Stimulated activated CD4-positive, alpha-beta T cell treated with anti-CD3 and anti-CD28 coated beads, Interleukin-12 subunit alpha, Interleukin-12 subunit beta, amount 100 ng/mL, for 48 hours (primary cell): ENCODE results near the gene WDR45.

ENCODE experiments used
- DNase-seq, 3 donors: peaks; one replicate each; pipeline ENCODE4 v3.0.0-alpha.2; 2020; ENCODE audit warnings: low read depth in 2 of 3, low spot score in 1 of 3

The WDR45 gene

GRCh38 chrX:49075347-49075746, 4.3 kb downstream of the WDR45 start:
- no peak for DNase-seq

GRCh38 chrX:49073601-49074575, 5.8 kb downstream of the WDR45 start, which contains the start of gene PRAF2:
TSS of gene PRAF2 (minus strand) at chrX:49074002. CDS start at chrX:49073987, 15 bp downstream.
- peak; percentile 79 to 87 (median 85) for DNase-seq

GRCh38 chrX:49072712-49073095, 7.0 kb downstream of the WDR45 start:
- DNase-seq: no peak

GRCh38 chrX:49071877-49072711, 7.6 kb downstream of the WDR45 start:
- no peak for DNase-seq

GRCh38 chrX:49070988-49071387, 8.7 kb downstream of the WDR45 start:
- DNase-seq: no peak

GRCh38 chrX:49069038-49069437, 10.6 kb downstream of the WDR45 start:
- DNase-seq: no peak

GRCh38 chrX:49067285-49068120, 12.2 kb downstream of the WDR45 start:
- DNase-seq: no peak

GRCh38 chrX:49066690-49067089, 13.0 kb downstream of the WDR45 start:
- DNase-seq: no peak

GRCh38 chrX:49066278-49066677, 13.4 kb downstream of the WDR45 start:
- no peak for DNase-seq

GRCh38 chrX:49064735-49065134, 15.0 kb downstream of the WDR45 start:
- no peak for DNase-seq

- DNase-seq: no peak
These were observed 15.4 kb downstream of the WDR45 start for GRCh38 chrX:49064303-49064702.

- DNase-seq: no peak
These were observed 16.0 kb downstream of the WDR45 start for GRCh38 chrX:49063715-49064114.

- no peak for DNase-seq
These were observed 17.8 kb downstream of the WDR45 start for GRCh38 chrX:49061916-49062315.

GRCh38 chrX:49061490-49061889, 18.2 kb downstream of the WDR45 start:
- DNase-seq: no peak

- DNase-seq: no peak
These were observed 18.8 kb downstream of the WDR45 start for GRCh38 chrX:49060914-49061313.

GRCh38 chrX:49059681-49060085, 20.0 kb downstream of the WDR45 start:
- DNase-seq: no peak

GRCh38 chrX:49059201-49059600, 20.5 kb downstream of the WDR45 start:
- no peak for DNase-seq

- no peak for DNase-seq
These were observed 20.9 kb downstream of the WDR45 start, which contains the start of gene CCDC120 for GRCh38 chrX:49058794-49059193. TSS of gene CCDC120 (plus strand) at chrX:49058999. CDS start at chrX:49062042, 3,043 bp downstream.

GRCh38 chrX:49054073-49054762, 25.5 kb downstream of the WDR45 start:
- no peak for DNase-seq
